ENCODE results near the gene SMARCA2.

SMARCA2 gene

GRCh38 chr9:2210201-2210600 is 195.1 kb downstream of the SMARCA2 start:
- DNase-seq (ENCODE audit: low read depth in 2 of 2) = no peak

DNA sequence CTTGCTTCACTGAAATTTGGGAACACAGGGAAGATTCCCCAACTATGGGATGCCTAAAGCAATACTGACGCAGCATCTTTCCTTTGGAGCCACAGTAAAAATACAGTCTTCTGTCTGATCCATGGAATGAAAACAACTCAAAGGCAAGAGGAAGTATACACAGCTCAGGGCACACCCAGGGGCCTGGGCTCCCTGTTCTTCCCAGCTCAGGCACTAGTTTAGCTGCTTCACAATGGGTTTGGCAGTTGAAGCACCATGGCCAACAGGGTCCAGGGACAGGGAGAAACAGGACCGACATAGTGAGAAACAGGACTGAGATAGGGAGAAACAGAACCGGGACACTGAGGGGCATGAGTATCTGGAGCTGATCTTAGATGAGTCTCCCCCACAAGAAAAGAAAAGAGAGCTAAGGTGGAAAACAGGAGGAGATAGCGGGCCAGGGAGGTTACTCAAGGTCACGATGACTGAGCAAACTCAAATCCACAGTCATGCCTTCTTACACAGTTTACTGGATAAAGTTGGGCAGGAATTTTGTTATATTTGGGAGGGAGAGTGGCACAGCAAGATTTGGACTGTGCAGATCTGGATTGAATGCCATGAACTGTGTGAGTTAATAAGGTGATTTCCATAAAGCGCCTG is 198.8 kb downstream of the SMARCA2 start:
- DNase-seq (ENCODE audit: low read depth in 2 of 2) = no peak

GRCh38 chr9:2214707-2215106 is 199.6 kb downstream of the SMARCA2 start:
- no peak for DNase-seq (ENCODE audit: low read depth in 2 of 2)

DNA sequence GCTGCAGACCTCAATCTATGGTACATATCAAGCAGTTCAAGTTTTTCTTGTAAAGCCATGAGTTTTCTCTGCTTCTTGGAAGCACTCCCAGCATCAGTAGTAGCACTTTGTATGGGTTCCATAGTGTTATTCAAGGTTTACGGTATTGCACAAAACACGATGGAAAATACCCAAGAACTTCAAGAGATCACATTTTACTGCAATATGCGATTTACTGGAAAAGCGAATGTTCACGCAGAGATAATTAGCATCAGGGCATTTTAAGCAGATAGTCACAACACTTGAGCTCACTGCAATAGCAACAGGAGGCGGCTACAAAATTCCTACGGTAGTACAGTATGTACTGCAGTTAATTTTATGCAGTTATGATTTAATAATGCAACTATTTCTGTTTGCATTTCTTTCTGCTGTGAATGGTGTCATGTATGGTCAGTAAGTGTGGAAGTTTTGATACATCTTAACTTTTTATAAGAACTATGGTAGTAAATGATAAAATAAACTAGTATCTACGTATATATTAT is 200.8 kb downstream of the SMARCA2 start:
- DNase-seq (ENCODE audit: low read depth in 2 of 2) = no peak

DNA sequence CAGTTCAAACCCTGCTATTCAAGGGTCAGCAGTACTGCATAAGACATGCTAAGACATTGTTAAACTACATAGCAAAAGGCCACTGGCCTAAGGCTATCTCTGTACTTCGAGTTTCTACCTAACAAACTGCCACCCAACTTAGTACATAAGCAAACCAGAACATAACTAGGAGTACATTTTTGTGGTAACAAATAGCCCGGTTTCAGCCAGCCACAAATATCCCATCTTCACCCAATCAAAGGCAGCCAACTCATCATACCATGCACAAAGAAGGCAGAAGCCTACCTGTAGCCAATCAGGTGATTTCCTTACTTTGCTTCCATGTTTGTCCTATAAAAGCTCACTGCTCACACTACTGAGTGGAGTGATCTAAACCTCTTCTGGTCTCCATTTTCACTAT is 201.4 kb downstream of the SMARCA2 start:
- no peak for DNase-seq (ENCODE audit: low read depth in 2 of 2)

GRCh38 chr9:2217540-2217939 is 202.4 kb downstream of the SMARCA2 start:
- no peak for DNase-seq (ENCODE audit: low read depth in 2 of 2)

GRCh38 chr9:2220036-2220435 is 204.9 kb downstream of the SMARCA2 start:
- DNase-seq (ENCODE audit: low read depth in 2 of 2) = no peak

- no peak for DNase-seq (ENCODE audit: low read depth in 2 of 2)
Measured at GRCh38 chr9:2227144-2227867, 212.2 kb downstream of the SMARCA2 start.

DNA sequence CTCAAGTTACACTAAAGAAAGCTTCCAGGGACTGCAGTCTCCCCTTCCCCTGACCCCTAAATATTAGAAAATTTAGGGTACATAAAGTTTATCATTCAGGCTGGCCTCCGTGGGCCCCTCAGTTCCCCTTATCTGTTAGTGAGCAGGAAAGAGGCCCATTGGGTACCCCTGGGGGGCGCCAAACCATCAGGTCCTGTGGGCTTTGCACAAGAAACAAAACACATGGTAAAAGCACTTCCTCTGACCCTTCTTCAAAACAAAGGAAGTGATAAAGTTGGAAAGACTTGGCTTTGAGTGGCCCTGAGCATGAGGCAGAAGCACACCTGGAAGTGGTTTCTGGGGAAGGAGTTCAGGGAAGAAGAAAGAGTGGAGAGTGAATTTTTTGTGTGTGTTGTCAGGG is 213.0 kb downstream of the SMARCA2 start:
- no peak for DNase-seq (ENCODE audit: low read depth in 2 of 2)

GRCh38 chr9:2228641-2229040 is 213.5 kb downstream of the SMARCA2 start:
- DNase-seq (ENCODE audit: low read depth in 2 of 2) = no peak

GRCh38 chr9:2229109-2229721 is 214.1 kb downstream of the SMARCA2 start:
- DNase-seq (ENCODE audit: low read depth in 2 of 2) = no peak

GRCh38 chr9:2230362-2230761 is 215.2 kb downstream of the SMARCA2 start:
- no peak for DNase-seq (ENCODE audit: low read depth in 2 of 2)

DNA sequence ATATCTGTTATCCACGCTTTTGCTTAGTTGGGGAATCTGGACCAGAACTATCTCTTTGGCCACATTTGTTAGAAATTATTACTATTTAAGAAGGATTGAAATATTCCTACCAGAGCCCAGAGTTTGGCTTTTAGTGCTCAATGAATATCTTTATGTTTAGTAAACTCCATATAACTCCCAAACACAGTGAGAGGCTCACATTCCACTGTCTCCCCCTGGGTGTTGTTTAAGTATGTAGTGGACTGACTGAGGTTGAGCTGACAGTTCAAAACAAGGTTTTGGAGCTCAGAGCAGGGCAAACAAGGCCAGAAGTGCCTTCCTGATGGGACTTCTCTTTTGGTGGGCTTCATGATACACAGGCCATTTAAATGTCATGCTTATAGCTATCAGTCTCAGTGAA is 216.0 kb downstream of the SMARCA2 start:
- DNase-seq (ENCODE audit: low read depth in 2 of 2) = no peak

GRCh38 chr9:2231829-2232228 is 216.7 kb downstream of the SMARCA2 start:
- no peak for DNase-seq (ENCODE audit: low read depth in 2 of 2)

GRCh38 chr9:2233274-2233673 is 218.1 kb downstream of the SMARCA2 start:
- no peak for DNase-seq (ENCODE audit: low read depth in 2 of 2)

DNA sequence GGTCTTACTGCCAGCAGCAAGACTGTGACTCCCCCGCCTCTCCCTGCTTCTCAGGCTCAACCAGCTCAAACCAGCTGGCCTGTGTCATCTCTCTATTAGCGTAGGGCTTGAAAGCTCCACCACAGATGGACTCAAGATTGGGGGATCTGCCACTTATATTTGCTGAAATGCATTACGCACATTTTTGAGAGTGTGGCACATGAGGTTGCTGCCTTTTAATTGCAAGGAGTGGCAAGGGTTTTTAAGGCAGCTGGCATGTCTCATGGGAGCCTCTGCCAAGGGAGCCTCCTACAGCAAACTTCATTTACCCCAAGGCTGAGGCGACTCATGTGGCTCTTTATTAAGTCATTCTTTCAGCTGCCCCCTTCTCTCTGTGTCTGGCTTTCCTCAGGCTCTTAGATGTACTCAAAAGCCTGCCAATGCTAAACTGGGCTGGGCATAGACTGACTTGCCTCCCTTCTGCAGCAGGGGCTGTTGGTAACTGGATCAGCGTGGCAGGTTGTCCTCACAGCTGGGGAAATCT is 219.3 kb downstream of the SMARCA2 start:
- no peak for DNase-seq (ENCODE audit: low read depth in 2 of 2)

DNA sequence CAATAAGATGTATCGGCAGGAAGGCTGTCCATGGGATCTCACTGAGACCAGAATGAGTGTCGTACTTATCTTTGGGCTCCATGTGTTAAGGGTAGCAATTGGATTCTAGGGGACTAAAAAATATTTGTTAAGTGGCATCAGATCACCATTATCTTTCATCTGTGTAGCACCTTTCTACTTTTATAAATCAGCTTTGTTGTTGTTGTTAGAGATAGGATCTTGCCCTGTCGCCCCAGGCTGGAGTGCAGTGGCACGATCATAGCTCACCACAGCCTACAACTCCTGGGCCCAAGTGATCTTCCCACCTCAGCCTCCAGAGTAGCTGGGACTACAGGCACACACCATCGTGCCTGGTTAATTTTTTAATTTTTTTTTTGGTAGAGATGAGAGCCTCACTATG is 220.5 kb downstream of the SMARCA2 start:
- DNase-seq (ENCODE audit: low read depth in 2 of 2) = no peak

- no peak for DNase-seq (ENCODE audit: low read depth in 2 of 2)
Measured at GRCh38 chr9:2236850-2237249, 221.7 kb downstream of the SMARCA2 start.

GRCh38 chr9:2241461-2241835 is 226.3 kb downstream of the SMARCA2 start:
- no peak for DNase-seq (ENCODE audit: low read depth in 2 of 2)

GRCh38 chr9:2241836-2242741 is 226.9 kb downstream of the SMARCA2 start:
- DNase-seq (ENCODE audit: low read depth in 2 of 2) = peak; percentile 47 to 64

GRCh38 chr9:2242831-2243330 is 227.7 kb downstream of the SMARCA2 start:
- no peak for DNase-seq (ENCODE audit: low read depth in 2 of 2)

All from stimulated activated CD4-positive, alpha-beta T cell treated with anti-CD3 and anti-CD28 coated beads, Interleukin-4, amount 100 ng/mL, for 48 hours (primary cell).